GM18868 (cell line): Measurements from ENCODE around the gene UNC13B.
"Not testable (repeated sequence)": the region's sequence is repeated elsewhere in the genome, so short reads cannot be mapped to it uniquely, and the experiment has no call there.

Experiments
- ATAC-seq: cut with Tn5 transposase; IDR thresholded peaks from one replicate; pipeline ENCODE4 v1.9.1; 2021; ENCODE audit warnings: mild to moderate bottlenecking, moderate library complexity; ENCODE audit not compliant: unreplicated experiment

Gene UNC13B

DNA sequence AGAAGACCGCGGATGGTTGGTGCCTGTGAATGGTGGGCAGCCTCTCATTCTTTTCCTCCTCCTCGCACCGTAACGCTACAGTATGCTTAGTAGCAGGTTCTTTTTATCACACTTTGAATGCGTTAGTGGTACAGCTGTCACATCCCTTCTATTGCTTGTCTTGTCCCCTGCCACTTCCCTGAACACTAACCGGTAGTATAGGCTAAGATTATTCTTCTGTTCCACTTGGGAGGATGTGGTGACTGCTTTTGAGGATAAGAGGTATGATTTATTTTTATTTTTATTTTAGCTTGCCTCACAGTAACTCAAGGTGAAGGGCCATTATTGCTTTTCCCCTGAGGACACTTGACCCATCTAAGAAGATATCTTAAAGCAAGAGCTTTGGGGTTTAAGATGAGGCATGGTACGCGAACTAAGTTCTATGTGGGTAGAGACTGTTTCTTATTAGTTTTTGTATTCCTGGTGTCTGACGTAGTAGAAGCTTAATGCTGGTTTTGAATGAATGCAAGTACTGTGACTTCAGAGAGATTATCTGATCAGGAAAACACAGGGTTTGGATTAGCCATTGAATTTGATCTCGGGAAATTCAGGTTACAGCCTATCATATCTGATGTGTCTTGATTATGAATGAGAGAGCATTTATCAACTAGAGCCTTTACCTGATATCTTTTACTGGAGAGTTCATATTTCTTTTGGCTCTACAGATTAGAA, 951 bp downstream of the UNC13B start:
- no peak for ATAC-seq

DNA sequence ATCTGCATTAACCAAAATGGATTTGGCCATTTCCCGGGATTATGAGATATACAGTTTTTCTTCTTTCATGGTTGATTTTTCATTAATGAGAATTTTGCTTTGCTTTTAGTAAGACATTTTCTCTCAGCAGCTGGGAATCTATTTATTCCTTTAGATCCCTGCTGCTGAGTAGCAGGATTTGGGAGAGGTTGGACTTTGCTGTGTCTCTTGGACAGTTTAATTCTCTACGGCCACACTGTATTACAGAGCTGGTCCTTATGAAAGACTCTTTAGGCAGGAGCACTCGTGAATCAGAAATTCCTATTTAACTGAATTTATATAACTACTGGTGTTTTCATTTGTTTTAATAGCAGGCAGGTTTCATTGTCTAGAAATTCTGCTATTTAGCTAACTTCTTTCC, 1.6 kb downstream of the UNC13B start:
- no peak for ATAC-seq

DNA sequence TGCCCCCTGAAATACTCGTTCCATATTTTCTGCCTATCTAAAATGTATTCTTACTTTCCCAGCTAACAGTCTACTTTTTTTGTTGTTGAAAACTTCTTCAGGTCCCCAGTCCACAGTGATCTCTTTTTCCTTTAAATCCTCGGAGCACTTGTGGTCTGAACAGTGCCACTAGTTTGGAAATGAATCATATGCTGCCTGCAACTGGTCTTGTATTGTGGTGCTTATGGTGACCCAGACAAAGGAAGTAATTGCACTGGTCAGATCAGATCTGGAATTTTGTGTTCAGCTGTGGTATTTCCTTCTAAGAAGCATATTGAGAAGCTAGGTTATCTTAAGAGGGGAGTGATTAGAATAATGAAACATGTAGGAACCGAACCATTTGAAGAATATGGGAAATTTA, 2.9 kb downstream of the UNC13B start:
- no peak for ATAC-seq

DNA sequence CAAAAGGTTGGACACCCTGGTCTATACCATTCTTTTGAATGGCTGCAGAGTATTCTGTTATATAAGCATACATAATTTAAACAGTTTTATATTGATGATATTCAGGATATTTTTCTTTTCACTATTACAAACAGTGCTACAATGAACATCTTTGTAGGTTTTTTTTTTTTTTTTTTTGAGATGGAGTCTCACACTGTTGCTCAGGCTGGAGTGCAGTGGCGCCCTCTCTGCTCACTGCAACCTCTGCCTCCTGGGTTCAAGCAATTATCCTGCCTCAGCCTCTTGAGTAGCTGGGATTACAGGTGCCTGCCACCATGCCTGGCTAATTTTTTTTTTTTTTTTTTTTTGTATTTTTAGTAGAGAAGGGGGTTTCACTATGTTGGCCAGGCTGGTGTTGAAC, 5.6 kb downstream of the UNC13B start:
- not testable (repeated sequence) for ATAC-seq

DNA sequence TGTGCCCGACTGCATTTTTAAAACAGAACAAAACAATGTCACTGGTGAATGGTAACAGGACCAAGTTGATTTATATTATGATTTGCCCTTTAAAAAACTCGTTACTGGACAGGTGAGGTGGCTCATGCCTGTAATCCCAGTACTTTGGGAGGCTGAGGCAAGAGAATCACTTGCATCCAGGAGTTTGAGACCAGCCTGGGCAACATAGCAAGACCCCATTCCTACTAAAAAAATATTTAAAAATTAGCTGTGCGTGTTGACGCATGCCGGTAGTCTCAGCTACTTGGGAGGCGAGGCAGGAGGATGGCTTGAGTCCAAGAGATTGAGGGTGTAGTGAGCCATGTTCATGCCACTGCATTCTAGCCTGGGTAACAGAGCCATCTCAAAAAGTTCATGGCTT, 7.2 kb downstream of the UNC13B start:
- ATAC-seq = no peak

DNA sequence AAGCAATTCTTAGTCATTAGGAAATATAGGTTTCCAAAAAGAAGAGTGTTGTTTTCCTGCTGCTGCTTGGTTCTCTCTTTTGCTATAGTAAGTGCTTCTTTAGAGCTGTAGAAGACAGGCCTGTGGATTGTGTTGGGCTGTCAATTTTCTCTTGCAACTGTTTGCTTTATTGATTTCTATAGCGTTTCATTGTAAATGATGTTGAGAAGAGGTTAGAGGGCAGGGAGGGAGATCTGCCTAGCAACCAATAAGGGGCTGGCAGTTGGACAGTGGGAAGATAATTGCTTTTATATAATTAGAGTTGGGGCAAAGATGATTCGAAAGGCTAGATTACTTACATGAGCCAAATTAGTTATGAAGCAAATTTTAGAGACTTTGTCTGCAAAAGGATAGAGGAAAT, 11.1 kb downstream of the UNC13B start:
- no peak for ATAC-seq

DNA sequence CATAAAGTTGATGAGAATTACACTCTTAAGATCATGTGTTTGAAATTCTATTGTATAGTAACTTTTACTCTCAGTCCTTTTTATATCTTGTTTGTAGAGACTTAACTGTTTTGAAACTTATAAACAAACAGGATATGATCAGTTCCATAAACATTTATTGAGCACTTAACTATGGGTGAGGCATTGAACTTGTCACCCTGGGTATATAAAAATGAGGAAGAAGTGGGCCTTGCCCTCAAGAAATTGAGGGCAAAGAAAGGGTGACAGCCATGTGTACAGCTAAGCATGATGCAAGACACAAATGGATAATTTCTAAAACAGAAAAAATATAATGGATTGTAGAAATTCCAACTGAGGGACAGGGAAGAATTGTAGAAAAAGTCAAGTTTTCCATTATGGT, 15.7 kb downstream of the UNC13B start:
- no peak for ATAC-seq

DNA sequence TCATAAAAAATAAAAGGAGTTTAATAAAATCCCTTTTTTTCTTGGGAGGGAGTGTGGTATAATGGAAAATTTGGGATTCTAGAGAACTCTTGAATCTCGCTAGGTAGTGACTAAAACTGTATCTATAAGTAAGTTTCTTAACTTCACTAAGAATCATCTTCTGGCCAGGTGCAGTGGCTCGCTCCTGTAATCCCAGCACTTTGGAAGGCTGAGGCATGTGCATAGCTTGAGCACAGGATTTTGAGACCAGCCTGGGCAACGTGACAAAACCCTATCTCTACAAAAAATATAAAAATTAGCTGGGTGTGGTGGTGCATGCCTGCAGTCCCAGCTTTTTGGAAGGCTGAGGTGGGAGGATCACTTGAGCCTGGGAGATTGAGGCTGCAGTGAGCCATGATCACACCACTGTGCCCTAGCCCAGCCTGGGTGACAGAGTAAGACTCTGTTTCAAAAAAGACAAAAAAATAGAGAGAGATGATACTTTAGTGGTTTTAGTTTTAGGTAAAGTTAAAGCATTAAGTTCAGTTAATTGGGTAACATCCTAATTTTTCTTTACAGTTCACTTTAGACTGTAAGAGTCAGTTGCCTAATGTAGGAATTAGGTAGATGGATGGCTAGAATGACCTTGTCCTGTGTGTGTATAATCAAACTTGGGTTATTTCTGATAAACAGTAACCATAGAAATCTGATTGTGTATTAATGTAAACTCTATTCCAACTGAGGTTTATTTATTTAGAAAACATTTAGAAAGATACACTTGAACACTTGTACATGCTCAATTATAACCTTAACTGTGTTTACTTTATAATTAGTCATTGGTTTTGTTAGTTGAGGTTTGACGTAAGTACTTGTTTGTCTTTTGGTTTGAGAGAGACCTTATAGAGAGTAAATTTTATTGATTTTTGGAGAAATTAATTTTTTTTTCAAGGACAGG, 17.8 kb downstream of the UNC13B start:
- no peak for ATAC-seq

DNA sequence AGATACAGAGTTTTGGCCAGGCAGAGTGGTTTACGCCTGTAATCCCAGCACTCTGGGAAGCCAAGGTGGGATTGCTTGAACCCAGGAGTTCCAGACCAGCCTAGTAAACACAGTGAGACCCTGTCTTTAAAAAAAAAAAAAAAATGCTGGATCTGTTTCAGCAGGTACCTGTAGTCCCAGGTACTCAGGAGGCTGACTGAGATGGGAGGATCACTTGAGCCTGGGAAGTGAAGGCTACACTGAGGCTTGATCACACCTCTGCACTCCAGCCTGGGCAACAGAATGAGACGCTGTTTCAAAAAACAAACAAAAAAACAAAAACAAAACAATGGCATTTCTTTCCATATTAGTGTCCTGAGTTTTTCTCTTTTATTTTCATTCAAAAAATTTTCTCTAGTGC, 19.0 kb downstream of the UNC13B start:
- no peak for ATAC-seq

DNA sequence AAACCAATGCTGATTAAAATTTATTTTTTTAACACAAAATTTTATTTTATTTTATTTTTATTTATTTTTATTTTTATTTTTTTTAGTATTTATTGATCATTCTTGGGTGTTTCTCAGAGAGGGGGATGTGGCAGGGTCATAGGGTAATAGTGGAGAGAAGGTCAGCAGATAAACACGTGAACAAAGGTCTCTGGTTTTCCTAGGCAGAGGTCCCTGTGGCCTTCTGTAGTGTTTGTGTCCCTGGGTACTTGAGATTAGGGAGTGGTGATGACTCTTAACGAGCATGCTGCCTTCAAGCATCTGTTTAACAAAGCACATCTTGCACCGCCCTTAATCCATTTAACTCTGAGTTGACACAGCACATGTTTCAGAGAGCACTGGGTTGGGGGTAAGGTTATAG, 20.6 kb downstream of the UNC13B start:
- not testable (repeated sequence) for ATAC-seq

DNA sequence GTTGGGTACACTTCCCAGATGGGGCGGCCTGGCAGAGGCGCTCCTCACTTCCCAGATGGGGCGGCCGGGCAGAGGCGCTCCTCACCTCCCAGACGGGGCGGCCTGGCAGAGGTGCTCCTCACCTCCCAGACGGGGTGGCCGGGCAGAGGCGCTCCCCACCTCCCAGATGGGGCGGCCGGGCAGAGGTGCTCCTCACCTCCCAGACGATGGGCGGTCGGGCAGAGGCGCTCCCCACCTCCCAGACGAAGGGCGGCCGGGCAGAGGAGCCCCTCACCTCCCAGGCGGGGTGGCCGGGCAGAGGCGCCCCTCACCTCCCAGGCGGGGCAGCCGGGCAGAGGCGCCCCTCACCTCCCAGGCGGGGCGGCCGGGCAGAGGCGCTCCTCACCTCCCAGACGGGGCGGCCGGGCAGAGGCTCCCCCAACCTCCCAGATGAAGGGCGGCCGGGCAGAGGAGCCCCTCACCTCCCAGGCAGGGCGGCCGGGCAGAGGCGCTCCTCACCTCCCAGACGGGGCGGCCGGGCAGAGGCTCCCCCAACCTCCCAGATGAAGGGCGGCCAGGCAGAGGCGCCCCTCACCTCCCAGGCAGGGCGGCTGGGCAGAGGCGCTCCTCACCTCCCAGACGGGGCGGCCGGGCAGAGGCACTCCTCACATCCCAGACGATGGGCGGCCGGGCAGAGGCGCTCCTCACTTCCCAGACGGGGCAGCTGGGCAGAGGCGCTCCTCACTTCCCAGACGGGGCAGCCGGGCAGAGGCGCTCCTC, 21.4 kb downstream of the UNC13B start:
- ATAC-seq = not testable (repeated sequence)

DNA sequence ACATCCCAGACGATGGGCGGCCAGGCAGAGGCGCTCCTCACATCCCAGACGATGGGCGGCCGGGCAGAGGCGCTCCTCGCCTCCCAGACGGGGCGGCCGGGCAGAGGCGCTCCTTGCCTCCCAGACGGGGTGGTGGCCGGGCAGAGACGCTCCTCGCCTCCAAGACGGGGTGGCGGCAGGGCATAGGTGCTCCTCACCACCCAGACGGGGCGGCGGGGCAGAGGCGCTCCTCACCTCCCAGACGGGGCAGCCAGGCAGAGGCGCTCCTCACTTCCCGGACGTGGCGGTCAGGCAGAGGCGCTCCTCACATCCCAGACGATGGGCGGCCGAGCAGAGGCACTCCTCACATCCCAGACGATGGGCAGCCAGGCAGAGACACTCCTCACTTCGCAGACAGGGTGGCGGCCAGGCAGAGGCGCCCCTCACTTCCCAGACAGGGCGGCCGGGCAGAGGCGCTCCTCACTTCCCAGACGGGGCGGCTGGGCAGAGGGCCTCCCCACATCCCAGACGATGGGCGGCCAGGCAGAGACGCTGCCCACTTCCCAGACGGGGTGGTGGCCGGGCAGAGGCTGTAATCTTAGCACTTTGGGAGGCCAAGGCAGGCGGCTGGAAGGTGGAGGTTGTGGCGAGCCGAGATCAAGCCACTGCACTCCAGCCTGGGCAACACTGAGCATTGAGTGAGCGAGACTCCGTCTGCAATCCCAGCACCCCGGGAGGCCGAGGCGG, 22.1 kb downstream of the UNC13B start:
- not testable (repeated sequence) for ATAC-seq

DNA sequence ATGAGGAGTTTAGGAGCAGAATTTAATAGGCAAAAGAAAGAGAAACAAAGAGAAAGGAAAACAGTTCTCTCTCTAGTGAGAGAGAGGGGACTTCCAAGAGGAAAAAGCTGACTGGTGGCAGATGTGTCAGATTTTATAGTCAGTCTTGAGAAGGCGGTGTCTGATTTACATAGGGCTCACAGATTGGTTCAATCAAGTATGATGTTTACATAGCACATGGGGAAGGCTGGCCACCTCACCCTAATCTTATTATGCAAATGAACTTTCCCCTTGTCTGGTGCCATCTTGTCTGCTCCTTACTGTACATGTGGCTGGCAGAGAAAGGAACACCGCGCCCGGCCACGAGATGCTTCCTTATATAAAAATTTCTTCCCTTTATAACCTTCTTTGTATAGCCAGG, 24.7 kb downstream of the UNC13B start:
- no peak for ATAC-seq

DNA sequence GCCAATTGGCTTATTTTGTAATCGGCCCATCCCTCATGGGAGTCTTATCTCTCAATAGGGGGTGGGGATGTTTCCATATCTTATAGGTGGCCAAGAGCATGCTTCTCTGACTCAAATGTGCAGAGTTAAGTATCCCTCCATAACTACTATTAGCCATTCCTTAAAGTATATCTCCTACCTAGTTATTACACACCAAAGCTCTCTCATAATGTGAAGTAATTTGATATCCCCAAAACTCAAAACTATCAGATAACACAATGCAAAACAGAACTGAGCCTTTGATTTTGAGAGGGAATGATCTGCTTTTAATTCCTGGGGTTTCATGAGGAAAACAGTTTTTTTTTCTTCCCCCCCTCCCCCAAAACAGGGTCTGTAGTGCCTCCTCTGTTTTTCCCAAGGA, 28.4 kb downstream of the UNC13B start:
- ATAC-seq = no peak

DNA sequence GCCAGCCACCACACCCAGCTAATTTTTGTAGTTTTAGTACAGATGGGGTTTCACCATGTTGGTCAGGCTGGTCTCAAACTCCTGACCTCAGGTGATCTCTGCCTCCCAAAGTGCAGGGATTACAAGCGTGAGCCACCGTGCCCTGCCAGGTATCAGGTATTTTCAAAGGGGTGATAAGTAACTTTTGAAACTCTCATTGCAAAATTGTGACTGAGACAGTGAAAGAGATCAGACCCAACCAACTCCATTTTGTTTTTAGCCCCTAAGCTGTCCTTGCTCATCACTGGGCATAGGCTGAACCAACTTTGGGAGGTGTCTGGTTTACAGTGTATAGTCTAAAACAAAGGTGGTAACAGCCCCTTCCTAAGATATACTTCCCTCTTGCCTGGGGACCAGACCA, 29.3 kb downstream of the UNC13B start:
- ATAC-seq = no peak

DNA sequence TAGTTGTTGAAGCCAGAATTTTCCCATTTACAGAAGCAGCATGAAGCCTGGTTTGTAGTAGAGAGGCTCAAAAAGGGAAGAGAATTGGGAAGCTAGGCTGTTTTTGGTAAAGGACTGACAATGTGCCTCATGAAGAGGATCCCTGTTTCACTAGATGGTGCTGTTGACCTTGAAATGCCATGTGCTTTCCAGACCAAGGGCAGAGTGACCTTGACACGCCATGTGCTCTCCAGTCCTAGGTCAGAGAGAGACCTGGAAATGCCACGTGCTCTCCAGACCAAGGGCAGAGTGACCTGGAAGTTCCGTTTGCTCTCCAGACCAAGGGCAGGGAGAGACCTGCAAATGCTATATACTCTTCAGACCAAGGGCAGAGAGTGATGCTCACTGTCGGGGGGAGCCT, 32.0 kb downstream of the UNC13B start:
- no peak for ATAC-seq

DNA sequence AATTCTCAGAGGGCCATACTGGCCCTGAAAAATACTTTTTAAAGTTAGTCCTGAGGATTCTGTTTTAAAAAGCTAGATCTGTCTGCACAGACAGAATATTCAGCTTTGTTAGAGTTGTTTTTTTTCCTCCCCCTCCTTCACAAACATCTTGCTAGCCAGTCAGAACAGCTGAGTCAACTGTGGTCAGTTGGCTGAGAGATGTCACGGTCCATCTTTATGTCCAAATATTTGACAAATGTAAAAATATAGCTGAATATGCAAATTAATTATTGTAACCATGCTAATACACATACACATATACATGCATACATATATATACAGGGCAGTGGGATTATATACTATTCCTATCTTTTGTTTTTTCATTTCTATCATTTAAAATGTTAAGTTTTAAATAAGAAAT, 33.9 kb downstream of the UNC13B start:
- ATAC-seq = no peak

DNA sequence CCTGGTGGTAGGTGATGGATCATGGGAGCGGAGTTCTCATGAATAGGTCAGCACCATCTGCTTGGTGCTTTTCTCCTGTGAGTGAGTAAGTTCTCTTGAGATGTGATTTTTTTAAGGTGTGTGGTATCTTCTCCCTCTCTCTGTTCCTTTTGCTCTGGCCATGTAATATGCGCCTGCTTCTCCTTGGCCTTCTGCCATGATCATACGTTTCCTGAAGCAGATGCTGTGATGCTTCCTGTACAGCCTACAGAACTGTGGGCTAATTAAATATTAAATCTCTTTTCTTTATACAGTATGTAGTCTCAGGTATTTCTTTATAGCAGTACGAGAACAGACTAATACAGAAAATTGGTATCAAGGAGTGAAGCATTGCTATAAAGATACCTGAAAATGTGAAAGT, 36.4 kb downstream of the UNC13B start:
- no peak for ATAC-seq

DNA sequence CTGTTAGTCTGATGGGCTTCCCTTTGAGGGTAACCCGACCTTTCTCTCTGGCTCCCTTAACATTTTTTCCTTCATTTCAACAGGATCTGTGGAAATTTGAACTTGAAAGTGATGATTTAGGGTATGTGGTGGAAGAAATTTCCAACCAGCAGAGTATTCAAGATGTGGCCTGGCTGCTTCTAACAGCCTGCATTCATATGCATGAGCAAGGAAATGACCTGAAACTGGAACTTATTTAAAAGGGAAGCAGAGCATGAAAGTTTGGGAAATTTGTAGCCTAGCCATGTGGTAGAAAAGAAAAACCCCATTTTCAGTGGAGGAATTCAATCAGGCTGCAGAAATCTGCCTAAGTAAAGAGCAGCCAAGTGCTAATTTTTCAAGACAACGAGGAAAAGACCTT, 41.7 kb downstream of the UNC13B start:
- ATAC-seq = no peak

DNA sequence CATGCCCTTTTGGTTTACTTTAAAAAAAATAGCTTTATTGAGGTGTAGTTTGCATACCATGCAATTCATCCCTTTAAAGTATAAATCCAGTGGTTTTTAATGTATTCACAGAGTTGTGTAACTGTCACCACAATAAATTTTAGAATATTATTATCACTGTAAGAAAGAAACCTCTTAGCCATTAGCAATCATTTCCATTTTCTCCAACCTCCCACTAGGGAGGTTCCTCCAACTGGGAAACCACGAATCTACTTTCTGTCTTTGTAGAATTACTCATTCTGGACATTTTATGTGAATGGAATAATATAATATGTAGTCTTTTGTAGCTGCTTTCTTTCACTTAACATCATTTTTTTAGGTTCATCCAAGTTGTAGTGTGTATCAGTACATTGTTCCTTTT, 43.5 kb downstream of the UNC13B start:
- ATAC-seq = no peak

DNA sequence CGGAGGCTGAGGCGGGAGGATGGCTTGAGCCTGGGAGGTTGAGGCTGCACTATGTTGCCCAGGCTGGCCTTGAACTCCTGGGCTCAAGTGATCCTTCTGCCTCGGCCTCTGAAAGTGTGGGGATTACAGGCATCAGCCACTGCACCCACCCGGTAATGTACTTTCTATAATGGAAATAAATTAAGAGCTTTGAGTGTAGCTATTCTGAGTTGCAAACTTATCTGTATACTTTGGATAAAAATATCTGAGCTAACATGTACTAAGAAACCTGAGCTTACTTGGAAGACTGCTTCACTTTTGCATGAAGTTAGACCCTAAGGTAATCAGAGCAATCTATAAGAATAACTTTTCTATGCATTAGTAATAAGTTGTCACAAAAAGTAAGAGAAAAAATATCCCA, 50.0 kb downstream of the UNC13B start:
- no peak for ATAC-seq
